ENCODE data around the gene STX12.
"Not testable (repeated sequence)": the region's sequence is repeated elsewhere in the genome, so short reads cannot be mapped to it uniquely, and the experiment has no call there.

STX12 gene

DNA sequence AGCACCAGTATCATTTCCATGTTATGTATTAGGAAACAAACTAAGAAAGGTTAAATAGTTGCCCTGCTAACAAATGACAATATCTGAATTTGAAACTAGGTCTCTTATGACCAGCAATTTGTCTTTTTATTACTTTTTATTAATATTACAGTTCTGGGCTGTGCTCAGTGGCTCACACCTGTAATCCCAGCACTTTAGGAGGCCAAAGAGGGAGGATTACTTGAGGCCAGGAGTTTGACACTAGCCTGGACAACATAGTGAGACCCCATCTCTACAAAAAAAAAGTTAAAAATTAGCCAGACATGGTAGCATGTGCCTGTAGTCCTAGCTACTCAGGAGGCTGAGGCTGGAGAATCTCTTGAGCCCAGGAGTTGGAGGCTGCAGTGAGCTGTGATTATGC, 3.3 kb downstream of the STX12 start:
- DNase-seq: not testable (repeated sequence)

DNA sequence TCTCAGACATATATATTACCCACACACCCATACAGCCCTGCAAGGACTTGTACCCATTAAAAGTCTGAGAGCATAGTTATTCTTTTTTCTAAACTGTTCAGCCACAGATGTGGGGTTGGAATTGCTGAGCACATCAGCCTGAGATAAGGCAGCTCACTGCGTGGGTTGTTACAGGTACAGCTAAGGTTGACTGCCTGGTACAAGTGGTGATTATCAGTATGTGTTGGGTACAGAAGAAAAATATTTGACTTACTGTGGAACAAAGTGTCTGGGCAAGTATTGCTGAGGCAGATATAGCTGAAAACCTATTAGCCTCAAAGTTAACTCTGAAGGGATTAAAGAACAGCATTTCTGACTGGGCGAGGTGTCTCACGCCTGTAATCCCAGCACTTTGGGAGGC, 5.0 kb downstream of the STX12 start:
- no peak for DNase-seq

DNA sequence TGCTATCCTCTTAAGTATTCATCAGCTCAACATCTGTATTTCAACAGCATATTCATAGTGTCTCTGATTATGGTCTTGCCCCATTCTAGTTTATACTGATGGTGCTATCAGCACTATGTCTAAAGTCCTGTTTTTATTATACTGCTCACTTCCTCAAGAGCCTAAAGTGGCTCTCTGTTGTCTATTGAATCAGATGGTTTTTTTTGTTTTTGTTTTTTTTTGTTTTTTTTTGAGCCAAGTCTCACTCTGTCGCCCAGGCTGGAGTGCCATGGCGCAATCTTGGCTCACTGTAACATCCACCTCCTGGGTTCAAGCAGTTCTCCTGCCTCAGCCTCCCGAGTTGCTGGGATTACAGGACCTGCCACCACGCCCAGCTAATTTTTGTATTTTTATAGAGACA, 6.1 kb downstream of the STX12 start:
- DNase-seq: no peak

DNA sequence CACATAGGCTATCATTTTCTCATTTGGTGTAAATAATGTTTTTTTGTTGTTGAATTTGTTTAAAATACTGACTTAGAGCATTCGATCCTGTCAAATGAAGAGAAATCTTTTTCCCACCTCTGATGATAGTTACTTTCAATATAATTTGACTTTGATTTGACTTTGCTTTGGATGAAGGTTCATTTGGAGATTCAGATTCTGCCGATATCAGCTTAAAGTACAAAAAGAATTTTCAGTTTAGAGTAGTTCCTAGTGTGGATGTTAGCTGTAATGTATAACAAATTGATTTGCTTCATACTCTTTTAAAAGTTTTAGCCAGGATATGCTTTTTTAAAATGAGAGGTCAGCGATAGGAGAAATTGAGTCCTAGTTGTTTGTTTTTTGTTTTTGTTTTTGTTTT, 9.9 kb downstream of the STX12 start:
- DNase-seq: no peak

DNA sequence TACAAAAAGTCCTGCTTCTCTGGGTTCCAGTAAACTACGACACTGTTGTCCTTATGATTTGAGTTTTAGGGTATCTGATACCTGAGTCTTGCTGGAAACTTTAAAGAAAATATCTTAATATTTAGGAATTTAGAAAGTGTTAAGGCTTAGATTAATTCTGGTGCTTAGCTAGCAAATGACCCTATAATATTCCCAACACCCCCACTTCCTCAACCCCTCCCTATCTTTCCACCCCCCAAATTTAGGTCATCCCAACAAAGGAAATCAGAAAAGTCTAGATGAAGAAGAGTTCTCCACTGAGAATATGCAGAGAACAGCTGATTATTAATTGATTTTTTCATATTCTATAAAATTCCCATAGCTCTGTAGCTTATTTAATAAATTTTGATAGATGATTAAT, 11.7 kb downstream of the STX12 start:
- DNase-seq: no peak

DNA sequence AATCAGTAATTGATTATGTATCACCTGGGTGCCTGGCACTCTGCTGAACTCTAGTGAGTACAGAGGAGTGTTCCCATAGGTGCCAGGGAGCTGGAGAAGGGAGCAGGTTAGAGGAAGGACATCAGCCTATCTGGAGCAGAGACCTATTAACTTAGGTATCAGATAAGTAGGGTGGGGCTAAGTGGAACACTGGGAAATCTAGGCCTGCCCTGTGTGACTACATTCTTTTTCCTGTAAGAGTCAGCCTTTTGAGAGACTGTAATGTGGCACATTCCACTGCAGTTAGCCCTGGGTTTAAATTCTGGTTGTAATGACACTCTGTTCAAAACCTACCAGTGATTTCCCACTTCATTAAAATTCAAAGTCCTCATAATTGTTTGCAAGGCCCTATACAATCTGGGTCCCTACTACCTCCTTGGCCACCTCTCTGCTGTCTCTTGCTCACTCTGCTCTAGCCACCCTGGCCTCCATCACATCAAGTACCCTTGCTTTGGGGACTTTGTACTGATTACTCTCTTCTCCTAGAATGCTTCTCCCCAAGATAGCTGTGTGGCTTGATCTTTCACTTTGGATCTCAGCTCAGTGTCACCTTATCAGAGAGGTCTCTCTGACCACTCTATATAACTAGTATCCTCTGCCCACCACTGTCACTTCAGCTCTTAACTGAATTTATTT, 12.9 kb downstream of the STX12 start:
- no peak for DNase-seq

DNA sequence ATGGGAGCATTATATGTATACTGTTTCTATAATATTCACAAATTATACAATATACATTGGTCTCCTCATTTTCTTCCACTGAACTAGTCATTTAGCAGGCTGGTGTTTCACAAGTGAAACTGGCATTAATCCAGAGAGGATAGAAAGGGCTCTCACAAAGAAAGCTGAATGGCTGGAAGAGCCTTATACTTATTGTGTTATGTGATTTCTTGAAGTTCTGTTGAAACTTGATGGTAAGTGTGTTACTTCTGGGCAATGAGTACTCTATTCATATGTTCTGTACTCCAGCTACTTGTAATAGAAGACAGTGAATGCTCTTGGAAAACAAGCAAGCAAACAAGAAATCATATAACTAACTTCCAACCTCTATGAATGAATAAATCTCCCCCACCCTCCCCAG, 14.9 kb downstream of the STX12 start:
- DNase-seq: no peak

DNA sequence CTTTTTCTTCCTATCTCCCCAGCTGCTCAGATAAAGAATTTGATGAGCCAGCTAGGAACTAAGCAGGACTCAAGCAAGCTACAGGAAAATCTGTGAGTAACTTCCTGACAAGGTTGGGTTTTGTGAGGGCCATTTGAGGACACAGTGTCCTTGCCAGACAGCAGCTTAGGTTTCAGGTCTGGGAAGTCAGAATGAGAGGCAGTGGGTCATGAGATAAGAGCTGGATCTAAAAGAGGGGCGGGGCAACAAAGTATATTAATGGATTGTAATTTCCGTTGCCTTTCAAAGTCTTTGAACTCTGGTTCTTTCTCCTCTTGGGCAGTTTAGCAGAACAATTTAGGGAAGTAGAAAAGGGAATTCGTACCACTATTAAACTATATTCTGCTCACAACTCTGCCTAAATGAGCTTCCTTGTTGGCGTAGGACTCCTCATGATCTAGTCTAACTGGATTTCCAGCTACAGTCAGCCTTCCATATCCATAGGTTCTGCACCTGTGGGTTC, 16.6 kb downstream of the STX12 start:
- DNase-seq: no peak

DNA sequence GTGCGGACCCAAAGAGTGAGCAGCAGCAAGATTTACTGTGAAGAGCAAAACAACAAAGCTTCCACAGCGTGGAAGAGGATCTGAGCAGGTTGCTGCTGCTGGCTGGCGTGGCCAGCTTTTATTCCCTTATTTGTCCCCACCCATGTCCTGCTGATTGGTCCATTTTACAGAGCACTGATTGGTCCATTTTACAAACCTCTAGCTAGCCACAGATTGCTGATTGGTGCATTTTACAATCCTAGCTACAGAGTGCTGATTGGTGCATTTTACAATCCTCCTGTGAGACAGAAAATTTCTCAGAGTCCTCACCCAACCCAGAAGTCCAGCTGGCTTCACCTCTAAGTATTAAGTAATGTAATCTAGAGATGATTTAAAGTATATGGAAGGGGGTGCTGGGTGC, 17.3 kb downstream of the STX12 start:
- not testable (repeated sequence) for DNase-seq

DNA sequence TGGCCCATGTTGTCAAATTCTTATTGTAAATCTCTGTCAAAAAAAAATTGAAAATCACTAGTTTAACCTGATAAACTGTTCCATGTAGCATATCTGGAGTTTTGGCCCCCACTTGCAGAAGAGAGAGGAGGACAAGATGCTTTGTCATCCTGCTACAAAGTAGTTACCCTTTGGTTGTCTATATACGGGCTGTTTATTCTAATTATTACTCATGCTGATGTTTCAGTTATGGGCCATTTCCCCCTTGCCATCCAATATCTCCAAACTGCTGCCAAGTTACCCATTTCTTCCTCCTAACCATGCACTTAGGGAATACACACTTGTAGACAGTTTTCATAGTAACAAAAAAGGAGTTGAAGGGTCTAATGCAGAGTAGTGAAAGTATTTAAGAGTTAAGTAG, 22.6 kb downstream of the STX12 start:
- no peak for DNase-seq

DNA sequence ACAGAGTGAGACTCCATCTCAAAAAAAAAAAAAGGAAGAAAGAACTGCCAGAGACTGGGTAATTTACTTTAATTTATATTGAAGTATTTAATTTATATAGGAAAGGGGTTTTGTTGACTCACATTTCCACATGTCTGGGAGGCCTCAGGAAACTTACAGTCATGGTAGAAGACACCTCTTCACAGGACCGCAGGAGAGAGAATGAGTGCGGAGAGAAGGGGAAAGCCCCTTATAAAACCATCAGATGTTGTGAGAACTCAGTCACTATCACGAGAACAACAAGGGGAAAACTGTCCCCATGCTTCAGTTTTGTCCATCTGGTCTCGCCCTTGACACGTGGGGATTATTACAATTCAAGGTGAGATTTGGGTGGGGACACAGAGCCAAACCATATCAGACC, 31.8 kb downstream of the STX12 start:
- no peak for DNase-seq

DNA sequence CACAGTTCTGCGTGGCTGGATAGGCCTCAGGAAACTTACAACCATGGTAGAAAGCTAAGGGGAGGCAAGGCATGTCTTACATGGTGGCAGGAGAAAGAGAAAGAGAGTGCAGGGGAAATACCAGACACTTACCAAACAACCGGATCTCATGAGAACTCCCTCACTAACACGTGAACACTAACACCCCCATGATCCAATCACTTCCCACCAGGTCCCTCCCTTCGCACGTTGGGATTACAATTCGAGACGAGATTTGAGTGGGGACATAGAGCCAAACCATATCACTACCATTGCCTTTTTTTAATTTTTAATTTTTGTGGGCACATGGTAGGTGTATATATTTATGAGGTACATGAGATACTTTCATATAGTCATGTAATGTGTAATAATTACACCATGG, 33.7 kb downstream of the STX12 start:
- DNase-seq: no peak

DNA sequence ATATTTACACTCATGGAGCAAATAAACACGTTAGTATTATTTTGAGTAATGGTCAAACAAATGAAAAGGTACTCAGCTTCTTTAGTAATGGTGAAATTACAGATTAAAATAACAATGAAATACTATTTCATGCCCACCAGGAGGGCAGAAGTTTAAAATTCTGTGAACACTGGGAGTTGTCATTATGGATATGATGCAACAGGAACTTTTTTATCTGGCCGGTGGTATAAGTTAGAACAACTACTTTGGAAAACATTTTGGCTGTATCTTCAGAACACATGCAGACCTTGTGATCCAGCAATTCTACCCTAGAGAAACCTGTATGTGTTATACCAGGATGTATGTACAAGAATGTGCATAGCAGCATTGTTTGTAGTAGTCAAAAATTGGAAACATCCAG, 34.4 kb downstream of the STX12 start:
- DNase-seq: no peak

DNA sequence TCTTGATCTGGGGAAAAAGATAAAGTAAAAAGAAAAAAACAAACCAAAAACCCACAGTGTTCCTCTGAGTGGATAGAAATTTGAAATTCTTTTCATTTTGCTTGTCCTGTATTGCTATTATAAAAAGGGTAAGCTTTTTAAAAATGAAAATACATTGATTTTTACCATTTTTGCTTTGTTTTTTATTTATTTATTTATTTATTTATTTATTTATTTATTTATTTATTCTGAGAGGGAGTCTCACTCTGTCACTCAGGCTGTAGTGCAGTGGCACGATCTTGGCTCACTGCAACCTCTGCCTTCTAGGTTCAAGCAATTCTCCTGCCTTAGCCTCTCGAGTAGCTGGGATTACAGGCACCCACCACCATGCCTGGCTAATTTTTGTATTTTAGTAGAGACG, 35.1 kb downstream of the STX12 start:
- not testable (repeated sequence) for DNase-seq

DNA sequence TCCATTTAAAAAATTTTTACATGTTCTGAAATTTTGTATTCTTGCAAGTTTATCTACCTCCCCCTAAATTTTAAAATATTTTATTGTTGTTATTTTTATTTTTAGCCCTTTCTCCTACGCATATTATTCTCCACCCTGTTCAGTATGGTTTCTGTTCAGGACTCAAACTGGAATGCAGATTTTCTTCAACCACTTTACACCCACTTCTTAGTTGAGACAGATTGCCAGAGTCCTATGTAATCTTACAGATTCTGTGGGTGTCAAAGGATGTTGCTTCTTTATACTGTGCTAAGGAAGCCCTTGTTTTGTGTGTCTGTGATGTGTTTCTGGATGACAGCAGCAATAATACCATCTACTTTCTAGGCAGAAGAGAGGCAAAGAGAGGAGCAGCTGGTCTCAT, 36.9 kb downstream of the STX12 start:
- DNase-seq: no peak

DNA sequence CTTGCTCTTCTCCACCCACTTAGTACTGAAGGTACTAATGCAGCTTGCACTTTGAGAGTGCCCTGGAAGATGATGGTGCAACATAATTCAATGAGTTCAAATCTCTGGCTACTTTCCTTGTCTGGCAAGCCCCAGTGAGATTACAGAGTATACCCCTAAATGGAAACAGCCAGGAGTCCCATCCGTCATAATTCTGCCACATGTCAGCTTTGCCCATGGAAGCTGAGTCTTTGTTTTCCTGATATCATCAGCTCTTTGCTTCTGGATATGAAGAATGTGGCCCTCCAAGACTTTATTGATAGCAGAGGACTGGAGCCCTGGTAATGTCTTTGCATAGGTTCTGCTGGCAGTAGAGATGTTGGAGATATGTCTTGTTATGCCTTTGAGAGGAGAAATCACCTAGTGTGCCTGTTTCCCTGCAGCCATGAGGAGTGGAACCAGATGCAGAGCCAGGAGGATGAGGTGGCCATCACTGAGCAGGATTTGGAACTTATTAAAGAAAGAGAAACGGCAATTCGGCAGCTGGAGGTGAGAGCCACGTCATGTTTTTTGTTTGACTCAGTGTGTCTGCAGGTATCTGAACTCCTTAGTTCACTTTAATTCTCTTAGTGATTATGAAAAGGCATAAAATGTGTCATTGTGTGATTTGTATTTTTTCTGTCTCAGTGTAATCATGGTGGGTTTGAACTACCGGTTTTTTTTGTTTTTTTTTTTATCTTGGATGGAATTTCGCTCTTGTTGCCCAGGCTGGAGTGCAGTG, 38.9 kb downstream of the STX12 start:
- no peak for DNase-seq

DNA sequence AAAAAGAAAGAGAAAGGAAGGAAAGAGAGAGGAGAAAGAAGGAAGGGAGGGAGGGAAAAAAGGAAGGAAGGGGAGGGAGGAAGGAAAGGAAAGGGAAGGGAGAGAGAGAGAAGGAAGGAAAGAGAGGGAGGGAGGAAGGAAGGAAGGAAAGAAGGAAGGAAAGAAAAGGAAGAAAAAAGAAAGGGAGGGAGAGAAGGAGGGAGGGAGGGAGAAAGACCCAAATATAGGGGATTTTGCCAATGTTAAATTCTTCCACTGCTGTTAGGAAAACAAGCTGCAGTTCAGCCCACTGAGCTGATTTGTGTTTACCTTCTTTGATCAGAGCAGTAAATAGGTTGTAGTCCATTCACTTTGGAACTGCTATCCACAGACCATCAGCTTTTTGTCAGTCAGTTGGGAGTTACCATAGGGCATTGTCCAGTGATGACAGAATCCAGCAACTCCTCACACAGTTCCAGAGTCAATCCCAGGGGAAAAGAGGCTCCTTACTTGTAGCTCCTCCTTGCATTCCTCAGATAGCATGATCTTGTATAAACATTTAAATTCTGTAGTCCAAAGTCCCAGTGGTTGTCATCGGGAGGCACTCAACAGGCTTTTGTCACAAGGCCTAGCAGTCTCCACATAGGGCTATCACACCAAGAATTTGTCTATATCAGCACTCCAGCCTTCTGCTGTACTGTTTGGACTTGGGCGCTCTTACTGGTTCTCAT, 44.1 kb downstream of the STX12 start:
- DNase-seq: no peak

DNA sequence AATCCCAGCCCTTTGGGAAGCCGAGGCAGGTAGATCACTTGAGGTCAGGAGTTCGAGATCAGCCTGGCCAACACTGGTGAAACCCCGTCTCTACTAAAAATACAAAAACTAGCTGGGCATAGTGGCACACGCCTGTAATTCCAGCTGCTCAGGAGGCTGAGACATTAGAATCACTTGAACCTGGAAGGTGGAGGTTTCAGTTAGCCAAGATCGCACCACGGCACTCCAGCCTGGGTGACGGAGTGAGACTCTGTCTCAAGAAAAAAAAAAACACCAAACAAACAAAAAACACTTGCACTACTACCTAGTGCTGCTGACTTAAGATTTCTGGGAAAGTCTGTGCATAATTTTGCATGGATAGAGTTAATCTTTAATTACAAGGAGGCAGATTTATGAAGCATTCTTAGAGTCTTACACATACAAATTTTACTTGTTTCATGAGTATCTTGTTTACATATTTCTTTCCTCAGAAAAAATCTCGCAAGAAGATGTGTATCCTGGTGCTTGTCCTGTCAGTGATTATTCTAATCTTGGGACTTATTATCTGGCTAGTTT, 48.8 kb downstream of the STX12 start:
- no peak for DNase-seq

DNA sequence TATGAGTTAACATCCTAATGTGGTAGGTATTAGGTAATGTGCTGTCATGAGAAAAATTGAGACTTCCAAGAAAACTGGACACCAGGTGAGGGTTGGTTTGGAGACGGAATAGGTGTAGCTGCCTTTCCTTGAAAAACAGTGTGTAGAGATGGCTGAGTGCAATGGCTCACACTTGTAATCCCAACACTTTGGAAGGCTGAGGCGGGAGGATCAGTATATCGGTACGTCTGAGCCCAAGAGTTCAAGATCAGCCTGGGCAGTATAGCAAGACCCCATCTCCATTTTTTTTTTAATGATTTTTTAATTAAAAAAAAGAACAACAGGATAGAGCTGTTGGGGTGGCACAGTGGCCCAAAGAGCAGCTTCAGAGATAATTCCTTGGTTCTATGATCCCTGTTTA, 50.8 kb downstream of the STX12 start:
- no peak for DNase-seq

DNA sequence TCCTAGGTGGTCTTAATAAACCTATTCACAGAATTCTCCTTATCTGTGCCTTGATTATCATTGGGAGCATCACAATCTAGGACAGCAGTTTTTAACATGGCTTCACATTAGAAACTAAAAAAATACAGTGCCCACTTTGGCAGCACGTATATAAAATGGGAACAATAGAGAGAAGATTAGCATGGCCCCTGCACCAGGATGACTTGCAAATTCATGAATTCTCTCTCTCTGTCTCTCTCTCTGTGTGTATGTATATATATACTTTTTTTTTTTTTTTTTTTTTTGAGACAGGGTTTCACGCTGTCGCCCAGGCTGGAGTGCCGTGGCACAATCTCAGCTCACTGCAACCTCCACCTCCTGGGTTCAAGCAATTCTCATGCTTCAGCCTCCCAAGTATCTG, 51.4 kb downstream of the STX12 start:
- no peak for DNase-seq

DNA sequence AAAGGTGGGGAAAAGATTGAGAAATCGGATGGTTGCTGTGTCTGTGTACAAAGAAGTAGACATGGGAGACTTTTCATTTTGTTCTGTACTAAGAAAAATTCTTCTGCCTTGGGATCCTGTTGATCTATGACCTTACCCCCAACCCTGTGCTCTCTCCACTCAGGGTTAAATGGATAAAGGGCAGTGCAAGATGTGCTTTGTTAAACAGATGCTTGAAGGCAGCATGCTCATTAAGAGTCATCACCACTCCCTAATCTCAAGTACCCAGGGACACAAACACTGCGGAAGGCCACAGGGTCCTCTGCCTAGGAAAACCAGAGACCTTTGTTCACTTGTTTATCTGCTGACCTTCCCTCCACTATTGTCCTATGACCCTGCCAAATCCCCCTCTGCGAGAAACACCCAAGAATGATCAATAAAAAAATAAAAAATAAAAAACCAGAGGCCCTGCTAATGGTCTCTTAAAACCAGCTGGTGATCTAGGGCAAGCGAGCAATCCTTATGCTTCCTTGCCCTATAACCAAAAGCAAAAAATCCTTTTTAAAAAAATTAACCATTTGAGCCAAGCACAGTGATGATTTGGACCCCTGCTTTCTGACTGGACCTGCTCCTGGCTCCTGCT, 56.4 kb downstream of the STX12 start:
- not testable (repeated sequence) for DNase-seq

DNA sequence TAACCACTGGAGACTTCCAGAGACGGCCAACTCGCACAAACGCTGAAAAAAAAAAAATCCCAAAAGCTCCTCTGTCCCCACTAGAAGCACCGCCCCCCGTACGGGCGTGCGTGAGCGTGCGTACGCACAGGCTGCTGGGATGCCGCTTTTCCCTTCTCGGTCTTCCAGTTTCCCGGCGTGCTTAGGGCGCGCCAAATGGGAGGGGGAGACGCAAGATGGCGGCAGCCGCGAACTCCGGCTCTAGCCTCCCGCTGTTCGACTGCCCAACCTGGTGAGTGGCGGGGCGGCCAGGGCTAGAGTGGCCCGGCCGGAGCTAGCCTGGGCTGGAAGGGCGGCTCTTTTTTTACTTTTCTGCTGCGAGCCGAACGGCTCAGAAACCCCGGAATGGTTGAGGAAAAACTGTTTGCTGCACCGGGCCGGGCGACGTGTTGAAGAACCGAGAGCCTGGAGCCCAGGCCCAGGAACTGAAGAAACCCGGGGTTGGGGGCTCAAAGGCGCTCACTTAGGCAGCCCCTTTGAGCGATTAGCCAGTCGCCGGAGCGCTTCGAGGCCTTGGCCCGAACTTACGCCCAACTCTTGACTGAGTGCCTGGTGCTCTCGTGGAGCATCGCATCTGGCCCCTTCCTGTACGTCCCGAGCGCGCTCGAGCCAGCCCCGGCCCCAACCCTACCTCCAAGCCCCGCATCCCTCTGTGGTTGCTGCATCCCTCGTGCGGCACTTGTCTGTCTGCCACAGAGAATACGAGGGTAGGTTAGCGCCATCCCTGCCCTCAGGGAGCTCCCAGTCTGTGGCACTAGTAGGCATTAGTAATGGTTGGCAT, 57.8 kb downstream of the STX12 start, which contains the start of gene PPP1R8:
TSS of gene PPP1R8 (plus strand) at position 162 of the 820 bp plus-strand sequence. CDS start at position 216, 54 bp downstream.
- peak; percentile 88 for DNase-seq
